Neuronal stem cell (in vitro differentiated cells): ENCODE data around the gene PKNOX2.

ENCODE experiments used
- DNase-seq: peaks from one replicate; pipeline ENCODE4 v3.0.0-alpha.2; 2013; ENCODE audit warnings: low spot score
- H2AFZ ChIP-seq: one replicate; pipeline ENCODE4 v1.6.1; 2013; ENCODE audit warnings: mild to moderate bottlenecking, low read length, inconsistent platforms
- H2AK5ac ChIP-seq: 2 replicates; pipeline ENCODE4 v1.6.1; 2013; ENCODE audit warnings: low read depth, mild to moderate bottlenecking, inconsistent platforms, low read length, moderate library complexity, mixed read lengths
- H2BK120ac ChIP-seq: 2 replicates; pipeline ENCODE4 v1.6.1; 2013; ENCODE audit warnings: low read depth, mild to moderate bottlenecking, inconsistent platforms, low read length, moderate library complexity, mixed read lengths
- H2BK12ac ChIP-seq: one replicate; pipeline ENCODE4 v1.6.1; 2013; ENCODE audit warnings: low read length, inconsistent platforms
- H2BK15ac ChIP-seq: 2 replicates; pipeline ENCODE4 v1.6.1; 2013; ENCODE audit warnings: mild to moderate bottlenecking, low read length, inconsistent platforms, mixed read lengths
- H2BK5ac ChIP-seq: one replicate; pipeline ENCODE4 v1.6.1; 2013; ENCODE audit warnings: inconsistent platforms, mild to moderate bottlenecking, low read length, moderate library complexity
- H3K14ac ChIP-seq: one replicate; pipeline ENCODE4 v1.6.1; 2013; ENCODE audit warnings: low read length, inconsistent platforms
- H3K18ac ChIP-seq: 2 replicates; pipeline ENCODE4 v1.6.1; 2013; ENCODE audit warnings: low read length, inconsistent platforms
- H3K23ac ChIP-seq: 2 replicates; pipeline ENCODE4 v1.6.1; 2013; ENCODE audit warnings: low read depth, mild to moderate bottlenecking, mixed read lengths, low read length, inconsistent platforms; ENCODE audit not compliant: poor library complexity
- H3K27ac ChIP-seq: replicated peaks from 3 replicates; pipeline ENCODE4 v1.5.1; 2013; ENCODE audit warnings: low read length, inconsistent platforms
- H3K27me3 ChIP-seq, 3 experiments: 2 replicates each; pipeline ENCODE4 v1.6.1; 2013; ENCODE audit warnings: low read length in 3 of 3, mild to moderate bottlenecking in 2 of 3, inconsistent platforms in 1 of 3, low read depth in 1 of 3, mixed read lengths in 1 of 3, moderate library complexity in 1 of 3; ENCODE audit not compliant: control insufficient read depth in 3 of 3, insufficient read depth in 3 of 3
- H3K36me3 ChIP-seq, 2 donors: replicated peaks in 1 of 2; 2 replicates each; pipeline ENCODE4 v1.6.1; 2013; ENCODE audit warnings: low read length in 2 of 2; ENCODE audit not compliant: control insufficient read depth in 2 of 2, insufficient read depth in 2 of 2
- H3K4ac ChIP-seq: 2 replicates; pipeline ENCODE4 v1.6.1; 2013; ENCODE audit warnings: inconsistent platforms, mild to moderate bottlenecking, low read length, moderate library complexity
- H3K4me1 ChIP-seq, 2 donors: 1 replicate in 1 of 2; 2 replicates in 1 of 2; pipeline ENCODE4 v1.6.1; 2013; ENCODE audit warnings: low read length in 2 of 2, low read depth in 1 of 2; ENCODE audit not compliant: control insufficient read depth in 2 of 2, insufficient read depth in 1 of 2
- H3K4me2 ChIP-seq: one replicate; pipeline ENCODE4 v1.6.1; 2013; ENCODE audit warnings: mild to moderate bottlenecking, low read length, inconsistent platforms; ENCODE audit not compliant: insufficient read depth, poor library complexity, severe bottlenecking
- H3K4me3 ChIP-seq, 2 donors: 2 replicates each; pipeline ENCODE4 v1.5.1; 2013; ENCODE audit warnings: low read length in 2 of 2, mild to moderate bottlenecking in 2 of 2, inconsistent platforms in 1 of 2, moderate library complexity in 1 of 2
- H3K79me1 ChIP-seq: one replicate; pipeline ENCODE4 v1.6.1; 2013; ENCODE audit warnings: low read depth, mild to moderate bottlenecking, inconsistent platforms, low read length, moderate library complexity
- H3K9ac ChIP-seq: one replicate; pipeline ENCODE4 v1.6.1; 2013; ENCODE audit warnings: mild to moderate bottlenecking, low read depth, low read length, inconsistent platforms; ENCODE audit not compliant: poor library complexity
- H3K9me3 ChIP-seq, 2 donors: replicated peaks in 1 of 2; 2 replicates each; pipeline versions ENCODE3 to v1.6.1; 2013; ENCODE audit warnings: low read length in 2 of 2, mild to moderate bottlenecking in 2 of 2, inconsistent platforms in 1 of 2, low read depth in 1 of 2, mixed read lengths in 1 of 2, moderate library complexity in 1 of 2; ENCODE audit not compliant: control insufficient read depth in 2 of 2, insufficient read depth in 1 of 2
- H4K8ac ChIP-seq: one replicate; pipeline ENCODE4 v1.6.1; 2013; ENCODE audit warnings: low read depth, mild to moderate bottlenecking, inconsistent platforms, low read length, moderate library complexity
- H4K91ac ChIP-seq: one replicate; pipeline ENCODE4 v1.6.1; 2013; ENCODE audit warnings: low read length, low read depth, mild to moderate bottlenecking, inconsistent platforms; ENCODE audit not compliant: poor library complexity
- WGBS, 2 donors: extraction: QIAGEN DNeasy Blood & Tissue Kit; methylation state at CpG; one replicate each; pipeline ENCODE4 v1.1.7; 2013; ENCODE audit warnings: missing lambda C conversion rate in 2 of 2, mixed read lengths in 1 of 2; ENCODE audit not compliant: insufficient read length in 2 of 2, insufficient replicate concordance in 1 of 2; ENCODE audit errors: extremely low coverage in 2 of 2; 5-methylcytosine and 5-hydroxymethylcytosine counted together

Gene PKNOX2

GRCh38 chr11:125276619-125276976 is 112.0 kb downstream of the PKNOX2 start:
- Histone ChIP-seq H2BK5ac (no peak overlapping the region), H2BK15ac (no peak overlapping the region), H3K4me3 (no peak overlapping the region), H4K8ac (no peak overlapping the region), H3K9ac (no peak overlapping the region), H3K18ac (no peak overlapping the region), H3K36me3 (peaks cover 2 to 30% of the 10 kb centered on the region in 2 donors), H3K14ac (no peak overlapping the region), H2BK12ac (no peak overlapping the region), H3K4ac (no peak overlapping the region), H3K27me3 (no peaks in the 10 kb centered on the region), H3K9me3 (no peaks in the 10 kb centered on the region), H3K27ac (no peak overlapping the region), H3K23ac (no peak overlapping the region), H3K4me1 (peaks cover 11 to 16% of the 10 kb centered on the region in 2 donors), H3K4me2 (no peak overlapping the region), H2BK120ac (no peak overlapping the region), H2AK5ac (no peak overlapping the region), H3K79me1 (peaks cover 2% of the 10 kb centered on the region), H4K91ac (no peak overlapping the region), H2AFZ (no peak overlapping the region)
- no peak for DNase-seq

- no peak overlapping the region for H4K8ac ChIP-seq
- no peak overlapping the region for H3K4me3 ChIP-seq
- no peak overlapping the region for H3K4me2 ChIP-seq
- no peak overlapping the region for H3K18ac ChIP-seq
- peaks cover 0 to 3% of the 10 kb centered on the region in 2 donors for H3K4me1 ChIP-seq
- H2BK120ac ChIP-seq = no peak overlapping the region
- no peak overlapping the region for H2BK12ac ChIP-seq
- no peak overlapping the region for H2BK15ac ChIP-seq
- no peaks in the 10 kb centered on the region for H3K9me3 ChIP-seq
- no peak overlapping the region for H3K14ac ChIP-seq
- peaks cover 2% of the 10 kb centered on the region for H3K79me1 ChIP-seq
- H3K27me3 ChIP-seq = no peaks in the 10 kb centered on the region
- no peak overlapping the region for H4K91ac ChIP-seq
- H2BK5ac ChIP-seq = no peak overlapping the region
- no peak for DNase-seq
- no peak overlapping the region for H3K27ac ChIP-seq
- no peak overlapping the region for H2AFZ ChIP-seq
- no peak overlapping the region for H2AK5ac ChIP-seq
- H3K23ac ChIP-seq = no peak overlapping the region
- WGBS, 2 donors = no CpG with 5 or more reads among the region's 8 CpGs
- H3K4ac ChIP-seq = no peak overlapping the region
- peaks cover 0 to 20% of the 10 kb centered on the region in 2 donors for H3K36me3 ChIP-seq
- no peak overlapping the region for H3K9ac ChIP-seq
Measured at GRCh38 chr11:125279676-125280418, 115.3 kb downstream of the PKNOX2 start.

- no peak for DNase-seq
- H2BK120ac ChIP-seq = no peak overlapping the region
- no peak overlapping the region for H3K4me2 ChIP-seq
- no peak overlapping the region for H3K4ac ChIP-seq
- no peak overlapping the region for H3K27ac ChIP-seq
- no peaks in the 10 kb centered on the region for H3K27me3 ChIP-seq
- H4K8ac ChIP-seq = no peak overlapping the region
- H2BK12ac ChIP-seq = no peak overlapping the region
- H2AFZ ChIP-seq = no peak overlapping the region
- no peak overlapping the region for H4K91ac ChIP-seq
- no peak overlapping the region for H3K14ac ChIP-seq
- no peak overlapping the region for H2BK5ac ChIP-seq
- H3K18ac ChIP-seq = no peak overlapping the region
- no peak overlapping the region for H3K23ac ChIP-seq
- peaks cover 0 to 3% of the 10 kb centered on the region in 2 donors for H3K4me1 ChIP-seq
- WGBS, 2 donors = no CpG with 5 or more reads among the region's 5 CpGs
- no peak overlapping the region for H2AK5ac ChIP-seq
- H3K79me1 ChIP-seq = no peaks in the 10 kb centered on the region
- H3K4me3 ChIP-seq = no peak overlapping the region
- no peaks in the 10 kb centered on the region for H3K9me3 ChIP-seq
- peaks cover 0 to 20% of the 10 kb centered on the region in 2 donors for H3K36me3 ChIP-seq
- H2BK15ac ChIP-seq = no peak overlapping the region
- H3K9ac ChIP-seq = no peak overlapping the region
Measured at GRCh38 chr11:125280646-125281045, 116.1 kb downstream of the PKNOX2 start.

- Histone ChIP-seq H4K8ac (no peak overlapping the region), H3K4me1 (peaks cover 3 to 7% of the 10 kb centered on the region in 2 donors), H2BK15ac (no peak overlapping the region), H3K14ac (no peak overlapping the region), H3K4me2 (no peak overlapping the region), H3K9me3 (no peaks in the 10 kb centered on the region), H2AK5ac (no peak overlapping the region), H2BK5ac (no peak overlapping the region), H3K36me3 (peaks cover 0 to 20% of the 10 kb centered on the region in 2 donors), H3K27me3 (no peaks in the 10 kb centered on the region), H3K4ac (no peak overlapping the region), H3K4me3 (no peak overlapping the region), H3K79me1 (no peaks in the 10 kb centered on the region), H3K18ac (no peak overlapping the region), H3K9ac (no peak overlapping the region), H4K91ac (no peak overlapping the region), H2BK12ac (no peak overlapping the region), H3K27ac (no peak overlapping the region), H2BK120ac (no peak overlapping the region), H2AFZ (no peak overlapping the region), H3K23ac (no peak overlapping the region)
- WGBS, 2 donors = no CpG with 5 or more reads among the region's 12 CpGs
- no peak for DNase-seq
Measured at GRCh38 chr11:125281831-125282595, 117.5 kb downstream of the PKNOX2 start.
